Stimulated activated CD4-positive, alpha-beta T cell treated with anti-CD3 and anti-CD28 coated beads, Interleukin-12 subunit alpha, Interleukin-12 subunit beta, amount 100 ng/mL, for 4 hours (primary cell): ENCODE data around the gene AGPAT3.

ENCODE experiments used
- DNase-seq: peaks from one replicate; pipeline ENCODE4 v3.0.0-alpha.2; 2020

The AGPAT3 gene

GRCh38 chr21:43909741-43910400 is 44.8 kb downstream of the AGPAT3 start:
- DNase-seq, result no peak

GRCh38 chr21:43910460-43910859 is 45.4 kb downstream of the AGPAT3 start:
- no peak for DNase-seq

GRCh38 chr21:43911015-43911934 is 46.3 kb downstream of the AGPAT3 start:
- no peak for DNase-seq

GRCh38 chr21:43911935-43912487 is 47.0 kb downstream of the AGPAT3 start:
- no peak for DNase-seq

- no peak for DNase-seq
Measured at GRCh38 chr21:43912500-43912899, 47.5 kb downstream of the AGPAT3 start.

- DNase-seq, result no peak
Measured at GRCh38 chr21:43912910-43913309, 47.9 kb downstream of the AGPAT3 start.

GRCh38 chr21:43913928-43914327 is 48.9 kb downstream of the AGPAT3 start:
- no peak for DNase-seq

GRCh38 chr21:43916076-43916475 is 51.1 kb downstream of the AGPAT3 start:
- DNase-seq, result no peak

- DNase-seq, result peak; percentile 51
Measured at GRCh38 chr21:43916691-43917514, 51.9 kb downstream of the AGPAT3 start.

- DNase-seq, result no peak
Measured at GRCh38 chr21:43917515-43918384, 52.7 kb downstream of the AGPAT3 start.

GRCh38 chr21:43918385-43918947 is 53.4 kb downstream of the AGPAT3 start:
- no peak for DNase-seq

GRCh38 chr21:43919283-43919682 is 54.3 kb downstream of the AGPAT3 start:
- no peak for DNase-seq

- DNase-seq, result no peak
Measured at GRCh38 chr21:43919871-43920801, 55.1 kb downstream of the AGPAT3 start.

- no peak for DNase-seq
Measured at GRCh38 chr21:43921571-43921978, 56.6 kb downstream of the AGPAT3 start.

GRCh38 chr21:43921979-43922945 is 57.2 kb downstream of the AGPAT3 start:
- DNase-seq, result peak; percentile 63

- DNase-seq, result no peak
Measured at GRCh38 chr21:43922949-43923348, 57.9 kb downstream of the AGPAT3 start.

- DNase-seq, result no peak
Measured at GRCh38 chr21:43923391-43923790, 58.4 kb downstream of the AGPAT3 start.

- DNase-seq, result no peak
Measured at GRCh38 chr21:43924421-43925095, 59.5 kb downstream of the AGPAT3 start.

- no peak for DNase-seq
Measured at GRCh38 chr21:43925096-43925481, 60.1 kb downstream of the AGPAT3 start.
